ENCODE results near the gene HSPB9. TPM values are rescaled to one million over a fixed set of nuclear protein-coding genes. Genes with fewer than 3 reads are reported as not detected.

Gene HSPB9
- total RNA-seq, 2 experiments from 2014 or later: not detected

- H3K27ac Mint-ChIP-seq: no peak overlapping the region
- peaks cover 2% of the 10 kb centered on the region for H3K4me1 ChIP-seq (ENCODE audit: insufficient read depth, low read length)
- H3K4me3 ChIP-seq (ENCODE audit: low read length): no peak overlapping the region
- no peaks in the 10 kb centered on the region for H3K36me3 Mint-ChIP-seq (ENCODE audit: low read depth)
- ChIA-PET CTCF (no interaction called here), POLR2A (no interaction called here)
- no peak overlapping the region for H3K27ac ChIP-seq (ENCODE audit: low read depth in 1 of 2, low read length in 2 of 2)
- peaks cover 7 to 11% of the 10 kb centered on the region in 2 experiments for H3K27me3 ChIP-seq (ENCODE audit: control insufficient read depth in 1 of 2, insufficient read depth in 2 of 2, low read length in 2 of 2)
- no peaks in the 10 kb centered on the region for H3K9me3 ChIP-seq (ENCODE audit: control insufficient read depth in 1 of 2, insufficient read depth in 1 of 2, low read length in 2 of 2)
- intact Hi-C loops (cut with DNase I, micrococcal nuclease): no loop called here
- TF ChIP-seq, protein P1, sequence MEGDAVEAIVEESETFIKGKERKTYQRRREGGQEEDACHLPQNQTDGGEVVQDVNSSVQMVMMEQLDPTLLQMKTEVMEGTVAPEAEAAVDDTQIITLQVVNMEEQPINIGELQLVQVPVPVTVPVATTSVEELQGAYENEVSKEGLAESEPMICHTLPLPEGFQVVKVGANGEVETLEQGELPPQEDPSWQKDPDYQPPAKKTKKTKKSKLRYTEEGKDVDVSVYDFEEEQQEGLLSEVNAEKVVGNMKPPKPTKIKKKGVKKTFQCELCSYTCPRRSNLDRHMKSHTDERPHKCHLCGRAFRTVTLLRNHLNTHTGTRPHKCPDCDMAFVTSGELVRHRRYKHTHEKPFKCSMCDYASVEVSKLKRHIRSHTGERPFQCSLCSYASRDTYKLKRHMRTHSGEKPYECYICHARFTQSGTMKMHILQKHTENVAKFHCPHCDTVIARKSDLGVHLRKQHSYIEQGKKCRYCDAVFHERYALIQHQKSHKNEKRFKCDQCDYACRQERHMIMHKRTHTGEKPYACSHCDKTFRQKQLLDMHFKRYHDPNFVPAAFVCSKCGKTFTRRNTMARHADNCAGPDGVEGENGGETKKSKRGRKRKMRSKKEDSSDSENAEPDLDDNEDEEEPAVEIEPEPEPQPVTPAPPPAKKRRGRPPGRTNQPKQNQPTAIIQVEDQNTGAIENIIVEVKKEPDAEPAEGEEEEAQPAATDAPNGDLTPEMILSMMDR (IDR thresholded peaks at IDR 0.05): no peak
- no peaks in the 10 kb centered on the region for H3K9me3 Mint-ChIP-seq
- H3K36me3 ChIP-seq (ENCODE audit: insufficient read depth, low read length): no peaks in the 10 kb centered on the region
- no peak overlapping the region for H3K4me3 Mint-ChIP-seq
- no peaks in the 10 kb centered on the region for H3K4me1 Mint-ChIP-seq (ENCODE audit: low read depth)
- DNase-seq (no peak), ATAC-seq (ENCODE audit: poor library complexity) (no peak)
- H3K27me3 Mint-ChIP-seq: peaks cover 21% of the 10 kb centered on the region
Observed at GRCh38 chr17:42077755-42078154, 44.8 kb upstream of the HSPB9 start.

GRCh38 chr17:42078396-42079043 lies 44.1 kb upstream of the HSPB9 start:
- no peak for DNase-seq
- peaks cover 14% of the 10 kb centered on the region for H3K27me3 Mint-ChIP-seq
- TF ChIP-seq, protein P1 (IDR thresholded peaks at IDR 0.05): no peak
- H3K4me1 Mint-ChIP-seq (ENCODE audit: low read depth): no peaks in the 10 kb centered on the region
- H3K9me3 Mint-ChIP-seq: no peaks in the 10 kb centered on the region
- no peak overlapping the region for H3K4me3 Mint-ChIP-seq
- ChIA-PET CTCF (no interaction called here), POLR2A (no interaction called here)
- Histone ChIP-seq H3K27ac (ENCODE audit: low read depth in 1 of 2, low read length in 2 of 2) (no peak overlapping the region), H3K36me3 (ENCODE audit: insufficient read depth, low read length) (no peaks in the 10 kb centered on the region), H3K9me3 (ENCODE audit: control insufficient read depth in 1 of 2, insufficient read depth in 1 of 2, low read length in 2 of 2) (no peaks in the 10 kb centered on the region), H3K4me1 (ENCODE audit: insufficient read depth, low read length) (no peaks in the 10 kb centered on the region), H3K4me3 (ENCODE audit: low read length) (no peak overlapping the region), H3K27me3 (ENCODE audit: control insufficient read depth in 1 of 2, insufficient read depth in 2 of 2, low read length in 2 of 2) (peaks cover 2 to 3% of the 10 kb centered on the region in 2 experiments)
- H3K27ac Mint-ChIP-seq: no peak overlapping the region
- no peak for ATAC-seq (ENCODE audit: poor library complexity)
- intact Hi-C loops (cut with DNase I, micrococcal nuclease): no loop called here
- H3K36me3 Mint-ChIP-seq (ENCODE audit: low read depth): no peaks in the 10 kb centered on the region

DNA sequence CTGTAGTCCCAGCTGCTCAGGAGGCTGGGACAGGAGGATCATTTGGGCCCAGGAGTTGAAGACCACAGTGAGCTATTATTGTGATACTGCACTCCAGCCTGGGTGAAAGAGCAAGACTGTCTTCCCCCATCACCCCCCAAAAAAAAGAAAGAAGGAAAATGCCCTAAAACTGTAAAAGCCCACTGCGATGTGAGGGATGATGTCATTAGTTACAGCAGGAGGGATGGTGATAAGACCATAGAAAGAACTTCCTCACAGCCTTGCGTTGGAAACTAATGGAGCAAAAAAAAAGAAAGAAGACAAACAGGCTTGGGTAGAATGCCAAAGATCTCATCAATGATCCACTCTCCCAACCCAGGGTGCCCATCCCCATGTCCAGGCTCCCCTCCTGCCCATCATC lies 43.1 kb upstream of the HSPB9 start:
- no peak overlapping the region for H3K4me3 Mint-ChIP-seq
- no peak overlapping the region for H3K4me3 ChIP-seq (ENCODE audit: low read length)
- H3K27ac Mint-ChIP-seq: no peak overlapping the region
- H3K27me3 ChIP-seq (ENCODE audit: control insufficient read depth in 1 of 2, insufficient read depth in 2 of 2, low read length in 2 of 2): no peaks in the 10 kb centered on the region
- no peaks in the 10 kb centered on the region for H3K4me1 ChIP-seq (ENCODE audit: insufficient read depth, low read length)
- CTCF ChIA-PET: no interaction called here
- ATAC-seq (ENCODE audit: poor library complexity) (no peak), DNase-seq (no peak)
- no peaks in the 10 kb centered on the region for H3K9me3 Mint-ChIP-seq
- no peaks in the 10 kb centered on the region for H3K4me1 Mint-ChIP-seq (ENCODE audit: low read depth)
- H3K36me3 Mint-ChIP-seq (ENCODE audit: low read depth): no peaks in the 10 kb centered on the region
- no peaks in the 10 kb centered on the region for H3K36me3 ChIP-seq (ENCODE audit: insufficient read depth, low read length)
- peaks cover 8% of the 10 kb centered on the region for H3K27me3 Mint-ChIP-seq
- no peak overlapping the region for H3K27ac ChIP-seq (ENCODE audit: low read depth in 1 of 2, low read length in 2 of 2)
- intact Hi-C loops (cut with DNase I, micrococcal nuclease): no loop called here
- H3K9me3 ChIP-seq (ENCODE audit: control insufficient read depth in 1 of 2, insufficient read depth in 1 of 2, low read length in 2 of 2): no peaks in the 10 kb centered on the region
- POLR2A ChIA-PET: no interaction called here
- TF ChIP-seq, protein P1 (IDR thresholded peaks at IDR 0.05): no peak

Data from CD4-positive, alpha-beta T cell (primary cell).